DMS114 treated with DMSO at 0.1 percent for 48 hours (cell line): ENCODE data around the gene HLTF.
"Not testable (repeated sequence)": the region's sequence is repeated elsewhere in the genome, so short reads cannot be mapped to it uniquely, and the experiment has no call there.

ENCODE experiments used
- DNase-seq: peaks from one replicate; lab custom pipeline; 2025; ENCODE audit not compliant: unreplicated experiment; lab: John Stamatoyannopoulos, UW

The HLTF gene

GRCh38 chr3:149086232-149086988 lies at the start of gene HLTF:
Gene HLTF, minus strand, starts transcription at chr3:149086533. Its CDS starts 197 bp downstream, at chr3:149086336.
- DNase-seq: peak; percentile 95

GRCh38 chr3:149134575-149134974 lies 48.2 kb upstream of the HLTF start:
- DNase-seq: no peak

- DNase-seq: no peak
These were observed 45.3 kb upstream of the HLTF start for GRCh38 chr3:149131589-149131988.

- peak; percentile 66 for DNase-seq
These were observed 43.2 kb upstream of the HLTF start, which contains the start of gene HPS3 for GRCh38 chr3:149129326-149130205. Gene HPS3, plus strand, starts transcription at chr3:149129638. Its CDS starts 86 bp downstream, at chr3:149129724.

GRCh38 chr3:149128821-149129220 lies 42.5 kb upstream of the HLTF start:
- DNase-seq: no peak

GRCh38 chr3:149122721-149123578 lies 36.6 kb upstream of the HLTF start:
- DNase-seq: no peak

- DNase-seq: peak; percentile 61
These were observed 34.0 kb upstream of the HLTF start for GRCh38 chr3:149120051-149120972.

GRCh38 chr3:149119466-149119865 lies 33.1 kb upstream of the HLTF start:
- DNase-seq: no peak

- no peak for DNase-seq
These were observed 32.4 kb upstream of the HLTF start for GRCh38 chr3:149118724-149119123.

GRCh38 chr3:149115114-149115513 lies 28.8 kb upstream of the HLTF start:
- no peak for DNase-seq

- no peak for DNase-seq
These were observed 28.1 kb upstream of the HLTF start for GRCh38 chr3:149114458-149114857.

GRCh38 chr3:149104484-149104883 lies 18.2 kb upstream of the HLTF start:
- no peak for DNase-seq

- no peak for DNase-seq
These were observed 15.3 kb upstream of the HLTF start for GRCh38 chr3:149101641-149102040.

GRCh38 chr3:149101154-149101553 lies 14.8 kb upstream of the HLTF start:
- no peak for DNase-seq

GRCh38 chr3:149097987-149098386 lies 11.7 kb upstream of the HLTF start:
- DNase-seq: not testable (repeated sequence)

GRCh38 chr3:149095487-149095886 lies 9.2 kb upstream of the HLTF start:
- DNase-seq: no peak

- DNase-seq: no peak
These were observed 5.7 kb upstream of the HLTF start for GRCh38 chr3:149091983-149092382.

GRCh38 chr3:149090907-149091306 lies 4.6 kb upstream of the HLTF start:
- DNase-seq: no peak

- DNase-seq: no peak
These were observed 4.1 kb upstream of the HLTF start for GRCh38 chr3:149090461-149090860.

- DNase-seq: no peak
These were observed 3.1 kb upstream of the HLTF start for GRCh38 chr3:149089395-149089794.
